ENCODE measurements around the gene GPN2.
A peak's percentile ranks its signal among the peaks of the same experiment; 100 is the strongest.

DNA sequence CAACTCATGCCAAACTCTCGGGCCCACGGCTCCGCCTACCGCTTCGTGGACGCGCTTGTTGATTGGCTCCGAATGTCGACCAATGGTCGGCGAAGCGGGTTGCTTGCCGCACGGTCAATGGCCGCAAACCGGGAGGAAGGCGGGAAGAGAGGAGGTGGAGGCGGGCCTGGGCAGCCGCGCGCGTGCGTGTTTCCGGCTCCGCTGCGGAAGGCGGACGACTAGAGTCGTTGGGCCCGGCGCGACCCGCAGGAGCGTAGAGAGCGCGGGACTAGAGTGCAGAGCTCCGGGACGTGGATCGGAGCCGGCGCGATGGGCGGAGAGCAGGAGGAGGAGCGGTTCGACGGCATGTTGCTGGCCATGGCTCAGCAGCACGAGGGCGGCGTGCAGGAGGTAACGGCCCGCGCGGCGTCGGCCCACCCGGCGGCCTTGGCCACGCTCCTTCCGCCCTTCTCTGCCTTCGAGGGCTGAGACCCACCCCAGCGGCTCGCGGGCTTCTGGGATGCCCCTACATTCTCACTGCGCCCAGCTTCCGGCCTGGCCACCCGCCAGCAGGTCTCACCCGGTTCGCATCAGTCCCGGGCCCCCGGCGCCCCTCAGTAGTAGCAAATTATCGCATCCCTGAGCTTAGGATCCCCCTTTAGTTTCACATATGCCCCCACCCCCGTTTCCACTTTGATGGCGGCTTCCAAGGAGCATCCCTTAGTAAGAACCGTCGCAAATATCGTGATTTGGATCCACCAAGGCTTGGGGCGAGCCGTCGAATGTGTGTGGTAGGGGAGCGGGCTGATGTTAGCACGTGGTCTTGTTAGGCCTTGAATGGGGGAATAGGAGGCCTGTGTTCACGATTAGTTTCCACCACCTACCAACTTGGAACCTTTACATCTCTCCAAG is 31.7 kb upstream of the GPN2 start, which contains the start of gene NUDC:
- TF ChIP-seq ZNF19 (tag by site-specific recombination; IDR thresholded peaks at IDR 0.05; ENCODE audit: low read depth) = no peak
- no peak for TF ChIP-seq ZSCAN30 (tag by site-specific recombination; IDR thresholded peaks at IDR 0.05)
- no peak for TF ChIP-seq ZNF585B (tag by site-specific recombination; IDR thresholded peaks at IDR 0.05)
- peak; percentile 76; the same call in 1 of the 2 replicates for TF ChIP-seq ZEB2 (tag by site-specific recombination; IDR thresholded peaks at IDR 0.05)
- 0 out of 2 replicates have a peak, but pooled peaks have one; percentile 22 for TF ChIP-seq ZBTB21 (tag by site-specific recombination; IDR thresholded peaks at IDR 0.05)
- TF ChIP-seq ZNF416 (tag by site-specific recombination; IDR thresholded peaks at IDR 0.05) = no peak
- TF ChIP-seq, protein P1, sequence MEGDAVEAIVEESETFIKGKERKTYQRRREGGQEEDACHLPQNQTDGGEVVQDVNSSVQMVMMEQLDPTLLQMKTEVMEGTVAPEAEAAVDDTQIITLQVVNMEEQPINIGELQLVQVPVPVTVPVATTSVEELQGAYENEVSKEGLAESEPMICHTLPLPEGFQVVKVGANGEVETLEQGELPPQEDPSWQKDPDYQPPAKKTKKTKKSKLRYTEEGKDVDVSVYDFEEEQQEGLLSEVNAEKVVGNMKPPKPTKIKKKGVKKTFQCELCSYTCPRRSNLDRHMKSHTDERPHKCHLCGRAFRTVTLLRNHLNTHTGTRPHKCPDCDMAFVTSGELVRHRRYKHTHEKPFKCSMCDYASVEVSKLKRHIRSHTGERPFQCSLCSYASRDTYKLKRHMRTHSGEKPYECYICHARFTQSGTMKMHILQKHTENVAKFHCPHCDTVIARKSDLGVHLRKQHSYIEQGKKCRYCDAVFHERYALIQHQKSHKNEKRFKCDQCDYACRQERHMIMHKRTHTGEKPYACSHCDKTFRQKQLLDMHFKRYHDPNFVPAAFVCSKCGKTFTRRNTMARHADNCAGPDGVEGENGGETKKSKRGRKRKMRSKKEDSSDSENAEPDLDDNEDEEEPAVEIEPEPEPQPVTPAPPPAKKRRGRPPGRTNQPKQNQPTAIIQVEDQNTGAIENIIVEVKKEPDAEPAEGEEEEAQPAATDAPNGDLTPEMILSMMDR (tag by site-specific recombination; IDR thresholded peaks at IDR 0.05) = no peak
- peak; percentile 43; the same call in 1 of the 2 replicates for TF ChIP-seq ZNF324 (tag by site-specific recombination; IDR thresholded peaks at IDR 0.05)
- TF ChIP-seq KLF8 (tag by site-specific recombination; IDR thresholded peaks at IDR 0.05) = peak; percentile 76; the same call in 1 of the 2 replicates
- no peak for TF ChIP-seq ZNF529 (tag by site-specific recombination; IDR thresholded peaks at IDR 0.05; ENCODE audit: insufficient replicate concordance)
- TF ChIP-seq ZNF274 (IDR thresholded peaks at IDR 0.05; ENCODE audit: low read length) = no peak
- no peak for TF ChIP-seq ZNF274 (tag by site-specific recombination; IDR thresholded peaks at IDR 0.05; ENCODE audit: borderline replicate concordance)
- TF ChIP-seq, protein P2, sequence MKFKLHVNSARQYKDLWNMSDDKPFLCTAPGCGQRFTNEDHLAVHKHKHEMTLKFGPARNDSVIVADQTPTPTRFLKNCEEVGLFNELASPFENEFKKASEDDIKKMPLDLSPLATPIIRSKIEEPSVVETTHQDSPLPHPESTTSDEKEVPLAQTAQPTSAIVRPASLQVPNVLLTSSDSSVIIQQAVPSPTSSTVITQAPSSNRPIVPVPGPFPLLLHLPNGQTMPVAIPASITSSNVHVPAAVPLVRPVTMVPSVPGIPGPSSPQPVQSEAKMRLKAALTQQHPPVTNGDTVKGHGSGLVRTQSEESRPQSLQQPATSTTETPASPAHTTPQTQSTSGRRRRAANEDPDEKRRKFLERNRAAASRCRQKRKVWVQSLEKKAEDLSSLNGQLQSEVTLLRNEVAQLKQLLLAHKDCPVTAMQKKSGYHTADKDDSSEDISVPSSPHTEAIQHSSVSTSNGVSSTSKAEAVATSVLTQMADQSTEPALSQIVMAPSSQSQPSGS (tag by site-specific recombination; IDR thresholded peaks at IDR 0.05; ENCODE audit: low read depth) = no peak

Data from HEK293 (cell line).